HG02571 (cell line): Measurements from ENCODE around the gene TFF1.

Experiments
- ATAC-seq: cut with Tn5 transposase; IDR thresholded peaks from one replicate; pipeline ENCODE4 v1.9.1; 2021; ENCODE audit warnings: mild to moderate bottlenecking, moderate library complexity; ENCODE audit not compliant: unreplicated experiment

TFF1 gene

DNA sequence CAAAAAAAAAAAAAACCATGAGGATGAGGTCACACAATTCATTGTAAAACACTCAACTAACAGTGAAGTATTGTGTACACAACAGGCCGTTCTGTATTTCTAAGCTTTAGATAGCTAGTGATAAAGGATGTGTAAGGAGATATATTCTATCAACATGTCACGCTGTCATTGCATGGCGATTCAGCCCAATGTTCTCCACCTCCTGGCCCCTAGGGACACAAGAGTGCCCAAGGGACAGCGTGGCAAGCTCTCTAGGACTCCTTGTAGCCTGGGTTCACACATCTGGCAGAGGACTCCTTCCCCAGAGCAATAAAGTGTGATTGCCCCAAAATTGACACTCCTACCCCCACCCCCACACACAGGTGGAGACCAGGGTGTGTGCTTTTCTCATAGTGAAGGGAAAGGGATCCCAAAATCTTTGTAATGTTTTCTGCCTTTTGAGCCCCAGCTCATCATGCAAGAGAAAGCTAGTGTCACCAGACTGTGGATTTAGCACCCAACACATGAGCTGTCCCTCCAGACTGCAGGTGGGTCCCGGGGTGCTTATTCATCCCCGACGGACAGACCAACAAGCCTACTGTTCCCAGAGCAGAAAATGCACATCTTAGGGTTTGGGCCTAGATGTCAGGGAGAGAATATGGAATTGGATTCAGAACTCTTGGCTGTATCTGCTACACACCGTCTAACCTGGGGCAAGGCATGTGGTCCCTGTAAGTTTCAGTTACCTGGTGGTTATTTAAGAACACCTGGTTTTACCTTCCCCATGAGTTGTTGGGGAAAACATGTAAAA is 18.0 kb upstream of the TFF1 start:
- ATAC-seq = no peak

DNA sequence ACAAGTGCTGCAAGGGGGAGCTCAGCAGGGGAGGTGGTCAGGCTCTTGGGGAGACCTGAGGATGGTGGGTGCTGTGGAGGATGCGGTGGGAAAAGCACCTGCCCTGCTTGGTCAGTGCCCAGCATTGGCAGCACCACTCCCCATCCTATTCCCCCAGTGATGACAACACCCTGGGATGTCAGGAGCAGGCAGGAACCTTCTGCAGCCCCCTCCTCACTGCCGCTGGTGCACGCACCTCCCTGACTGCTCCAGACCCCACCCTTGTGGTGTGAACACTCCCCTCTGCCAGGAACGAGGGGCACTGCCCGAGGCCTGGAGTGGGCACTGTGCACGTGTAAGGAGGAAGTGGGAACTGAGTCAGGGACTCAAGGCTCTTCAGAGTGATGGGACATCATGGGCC is 17.0 kb upstream of the TFF1 start:
- no peak for ATAC-seq

DNA sequence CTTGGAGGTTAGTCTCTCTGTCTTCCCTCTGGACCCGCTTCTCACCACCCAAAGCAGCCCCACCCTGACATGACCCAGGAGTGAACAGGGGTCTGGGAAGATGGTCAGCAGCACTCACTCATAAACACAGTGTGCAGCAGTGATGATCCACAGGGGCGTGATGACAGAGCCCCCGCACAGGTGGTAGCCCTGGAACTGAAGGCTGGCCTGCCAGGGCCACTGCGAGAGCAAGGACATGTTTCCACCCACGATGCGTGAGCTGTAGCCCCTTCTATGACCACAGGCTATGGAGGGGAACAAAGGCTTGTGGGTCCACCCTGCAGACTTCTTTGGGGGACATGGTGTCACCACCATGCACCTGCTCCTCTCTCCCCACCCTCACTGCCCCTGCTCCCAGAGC is 16.6 kb upstream of the TFF1 start:
- no peak for ATAC-seq

DNA sequence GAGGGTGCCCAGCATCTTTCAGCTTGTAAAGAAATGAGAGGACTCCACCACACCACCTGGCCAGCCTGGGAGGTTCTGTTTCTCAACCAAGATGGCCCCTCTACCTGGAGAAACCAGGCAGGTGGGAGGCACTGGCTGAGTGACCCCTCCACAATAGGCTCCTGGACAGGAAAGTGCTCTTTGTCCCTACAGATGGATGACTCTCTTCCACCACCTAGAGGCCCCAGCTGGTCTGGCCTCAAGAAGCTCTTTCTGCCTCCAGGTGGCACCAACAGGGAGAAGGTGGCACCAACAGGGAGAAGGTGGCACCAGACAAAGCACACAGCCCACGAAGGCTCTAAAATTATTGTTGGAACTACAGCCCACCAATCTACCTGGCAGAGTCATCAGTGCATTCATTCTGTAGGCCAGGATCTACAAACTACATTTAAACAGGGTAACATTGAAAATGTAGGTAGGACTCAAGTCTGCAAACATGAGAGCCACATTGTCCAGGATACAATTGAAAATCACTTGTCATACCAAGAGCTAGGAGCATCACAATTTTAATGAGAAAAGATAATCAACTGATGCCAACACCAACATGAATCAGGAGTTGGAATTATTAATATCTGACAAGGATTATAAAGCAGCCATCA is 15.1 kb upstream of the TFF1 start:
- ATAC-seq = no peak

DNA sequence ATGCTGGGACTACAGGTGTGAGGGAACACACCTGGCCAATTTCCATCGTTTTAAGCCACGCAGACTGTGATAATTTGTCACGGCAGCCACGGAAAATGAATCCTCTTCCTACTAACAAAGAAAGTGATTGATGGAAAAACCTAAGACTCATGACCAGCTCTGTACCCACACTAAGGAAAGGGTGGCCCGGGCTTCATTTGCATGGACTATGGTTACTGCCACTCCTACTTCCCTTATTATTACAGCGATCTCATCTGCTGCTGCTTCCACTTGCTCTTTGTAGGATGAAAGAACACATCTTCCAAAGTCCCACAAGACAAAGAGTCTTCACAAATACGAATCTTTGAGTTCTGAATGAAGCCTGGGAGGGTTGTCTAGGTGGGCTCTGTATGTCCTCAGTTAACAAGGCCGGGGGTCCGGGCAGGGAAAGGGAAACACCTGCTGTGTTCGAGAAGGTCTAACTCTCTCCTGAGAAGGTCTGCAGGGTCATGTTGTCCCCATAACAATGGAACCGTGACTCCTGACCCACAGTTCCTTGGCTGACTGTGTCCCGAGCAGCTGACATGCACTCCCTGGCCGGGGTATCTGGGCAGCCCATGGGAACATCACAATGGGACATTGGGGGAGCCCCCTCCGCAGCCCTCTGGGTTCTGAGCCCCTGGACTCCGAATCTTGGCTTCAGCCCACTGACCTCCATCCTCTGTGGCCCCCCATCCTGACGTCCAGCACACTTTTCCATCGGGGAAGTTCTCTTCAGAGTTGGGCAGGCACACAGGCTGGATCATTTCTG is 13.3 kb upstream of the TFF1 start:
- no peak for ATAC-seq

DNA sequence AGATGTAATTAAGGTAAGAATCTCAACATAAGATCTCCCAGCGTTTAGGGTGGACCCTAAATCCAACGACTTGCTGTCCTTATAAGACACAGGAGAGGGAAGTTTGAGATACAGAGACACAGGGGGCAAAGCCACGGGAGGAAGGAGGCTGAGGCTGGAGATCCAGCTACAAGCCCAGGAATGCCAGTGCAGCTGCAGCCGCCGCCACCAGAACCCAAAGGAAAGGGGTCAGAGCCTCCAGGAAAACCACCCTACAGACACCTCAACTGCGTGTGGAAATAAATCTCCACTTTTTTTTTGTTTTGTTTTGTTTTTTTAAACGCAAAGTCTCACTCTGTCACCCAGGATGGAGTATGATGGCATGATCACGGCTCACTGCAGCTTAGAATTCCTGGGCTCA is 12.1 kb upstream of the TFF1 start:
- no peak for ATAC-seq

DNA sequence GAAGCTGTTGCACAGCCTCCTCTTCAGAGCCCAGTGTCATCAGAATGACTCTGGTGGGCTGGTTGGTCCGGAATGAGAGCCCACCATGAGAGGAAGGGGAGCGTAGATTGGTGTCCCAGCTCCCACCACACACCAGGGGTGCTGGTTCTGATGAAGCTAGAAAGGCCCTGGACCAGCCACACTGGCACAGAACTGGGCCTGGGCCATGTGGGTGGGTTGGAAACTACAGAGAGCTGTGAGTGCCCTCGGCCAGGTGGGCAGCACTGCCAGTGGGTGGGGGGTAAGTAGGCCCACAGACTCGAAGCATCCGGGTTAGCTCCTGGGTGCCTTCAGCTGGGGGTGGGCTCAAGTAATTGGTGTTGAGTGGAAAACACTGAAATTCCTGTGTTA is 11.6 kb upstream of the TFF1 start:
- no peak for ATAC-seq

DNA sequence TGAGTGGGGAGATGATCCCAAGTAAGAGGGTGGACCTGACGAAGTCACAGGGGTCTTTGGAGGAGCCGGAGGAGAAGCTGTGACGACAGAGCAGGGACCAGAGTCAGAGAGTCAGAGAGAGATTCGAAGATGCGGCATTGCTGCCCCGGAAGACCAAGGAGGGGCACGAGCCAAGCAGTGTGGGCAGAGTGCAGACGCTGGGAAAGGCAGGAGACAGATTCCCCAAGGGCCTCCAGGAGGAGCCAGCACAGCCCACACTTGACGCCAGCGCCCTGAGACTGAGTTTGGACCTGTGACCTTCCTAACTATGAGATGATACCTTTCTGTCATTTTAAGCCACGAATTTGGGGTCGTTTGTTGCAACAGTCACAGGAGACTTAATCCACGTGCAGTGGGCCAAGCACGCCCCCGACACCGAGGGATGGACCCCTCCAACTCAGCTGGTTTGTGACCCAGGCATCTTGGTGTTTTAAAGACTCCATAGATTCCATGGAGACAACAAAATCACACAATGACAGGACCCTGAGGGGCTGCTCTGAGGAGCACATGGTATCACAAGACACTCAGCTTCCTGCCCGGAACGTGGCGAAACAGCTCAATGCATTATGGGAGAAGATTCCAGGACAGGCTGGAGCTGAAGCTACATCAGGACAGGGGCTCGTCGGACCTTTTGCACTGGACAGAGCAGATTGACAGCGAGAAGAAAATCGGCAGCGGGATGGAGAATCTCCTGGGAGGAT is 11.0 kb upstream of the TFF1 start:
- no peak for ATAC-seq

DNA sequence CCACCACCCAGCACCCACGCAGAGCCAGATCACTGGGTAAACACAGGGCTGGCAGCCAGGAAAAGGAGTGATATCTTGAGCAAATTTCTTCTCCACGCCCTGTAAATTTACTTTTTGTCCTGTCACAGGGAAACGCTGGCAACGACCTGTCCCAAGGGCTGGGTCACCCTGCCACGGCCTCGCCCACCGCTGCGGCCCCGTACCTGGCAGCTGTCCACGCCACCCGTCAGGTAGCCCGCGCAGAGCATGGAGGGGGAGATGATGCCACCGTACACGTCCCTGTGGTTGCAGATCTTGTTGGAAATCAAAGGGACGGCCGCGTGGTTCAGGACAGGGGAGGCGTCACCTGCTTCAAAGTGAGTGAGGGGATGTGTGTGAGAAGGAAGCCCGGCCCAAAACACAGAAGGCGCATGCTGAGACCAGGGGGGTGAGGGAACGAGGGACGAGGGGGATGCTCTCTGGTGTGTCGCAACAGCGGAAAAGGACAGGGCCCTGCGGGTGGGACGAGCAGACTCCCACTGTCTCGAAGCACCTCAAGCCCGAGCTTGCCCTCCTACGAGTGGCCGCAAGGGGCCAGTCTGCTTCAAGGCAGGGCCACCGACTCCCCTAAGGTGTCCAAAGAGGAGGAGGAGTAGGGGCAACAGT is 10.1 kb upstream of the TFF1 start:
- no peak for ATAC-seq

DNA sequence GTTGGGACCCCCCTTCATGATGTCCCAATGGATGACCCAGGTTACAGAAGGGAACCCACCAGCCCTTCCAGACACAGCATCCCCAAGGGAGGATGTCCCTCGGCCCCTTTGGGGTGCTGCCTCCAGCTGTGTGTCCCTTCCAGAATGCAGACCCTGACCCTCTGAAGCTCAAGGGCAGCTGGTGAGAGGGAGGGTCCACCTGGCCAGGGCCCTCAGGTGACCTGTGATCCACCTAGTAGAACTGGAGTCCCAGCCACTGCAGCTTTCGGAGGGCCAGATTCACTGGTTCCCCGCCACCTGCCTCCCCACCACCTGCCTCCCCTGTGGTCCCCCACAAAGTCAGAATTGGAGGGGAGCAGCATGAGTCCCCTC is 9.6 kb upstream of the TFF1 start:
- ATAC-seq = no peak

DNA sequence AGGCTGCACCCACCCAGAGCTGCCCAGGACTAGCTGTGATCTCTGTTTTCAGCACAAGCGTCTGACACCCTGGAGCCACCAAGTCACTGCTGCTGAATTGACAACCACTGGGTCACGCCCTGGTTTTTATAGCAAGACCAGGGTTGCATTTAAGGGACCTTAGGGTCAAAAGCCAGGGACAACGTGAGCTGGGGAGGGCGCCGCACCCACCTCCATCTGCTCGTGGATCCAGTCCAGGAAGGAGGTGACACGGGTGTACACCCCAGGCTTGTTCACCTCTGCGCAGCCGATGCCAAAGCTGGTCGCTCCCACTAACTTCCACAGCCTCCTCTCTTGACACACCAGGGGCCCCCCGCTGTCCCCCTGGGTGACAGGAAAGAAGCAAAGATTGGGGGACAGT is 9.2 kb upstream of the TFF1 start:
- ATAC-seq = no peak

DNA sequence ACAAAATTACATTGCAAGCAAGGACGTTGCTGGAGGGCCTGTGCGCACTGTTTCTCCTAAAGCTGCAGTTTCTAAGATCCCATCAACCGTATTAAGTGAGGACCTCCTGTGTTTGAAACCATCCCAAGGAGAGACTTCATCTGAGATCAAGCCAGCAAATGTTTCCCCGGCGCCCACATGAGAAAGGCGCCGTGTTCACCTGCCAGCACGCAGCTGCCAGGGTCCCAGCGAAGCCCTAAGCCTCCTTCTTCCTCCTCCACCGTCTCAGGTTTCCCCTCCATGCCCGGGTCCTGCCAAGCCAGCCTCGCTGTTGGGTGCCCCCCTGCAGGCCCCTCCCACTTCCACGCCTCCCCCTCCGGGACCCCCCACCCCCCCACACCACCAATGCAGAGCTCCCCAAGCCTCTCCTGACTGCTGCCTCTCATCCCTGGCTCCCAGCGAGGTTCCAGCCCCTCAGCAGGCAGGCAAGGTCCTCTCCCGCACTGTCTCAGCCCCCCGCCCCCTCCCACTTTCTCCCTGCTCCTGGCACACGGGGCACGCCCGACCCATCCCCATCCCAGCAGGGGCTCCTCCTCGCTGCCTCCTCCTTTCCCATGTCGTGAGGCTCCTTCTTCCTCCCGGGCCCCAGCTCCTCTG is 8.6 kb upstream of the TFF1 start:
- no peak for ATAC-seq

DNA sequence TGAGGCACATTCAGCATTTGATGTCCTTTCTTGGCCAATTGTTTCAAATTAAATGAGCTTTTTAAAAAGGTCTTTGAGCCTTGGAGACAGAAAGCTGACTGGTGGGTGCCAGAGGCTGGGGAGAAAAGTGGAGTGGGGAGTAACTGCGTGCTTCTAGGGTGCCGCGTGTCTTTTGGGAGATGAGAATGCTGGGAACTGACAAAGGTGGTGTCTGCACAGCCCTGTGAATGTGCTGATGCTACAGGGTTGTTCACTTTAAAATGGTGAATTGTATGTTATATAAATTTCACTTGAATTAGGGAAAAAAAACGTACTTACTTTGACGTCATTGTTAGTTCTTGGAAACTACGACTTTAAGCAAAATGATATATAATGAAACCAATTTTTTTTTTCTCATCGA is 8.1 kb upstream of the TFF1 start:
- no peak for ATAC-seq

DNA sequence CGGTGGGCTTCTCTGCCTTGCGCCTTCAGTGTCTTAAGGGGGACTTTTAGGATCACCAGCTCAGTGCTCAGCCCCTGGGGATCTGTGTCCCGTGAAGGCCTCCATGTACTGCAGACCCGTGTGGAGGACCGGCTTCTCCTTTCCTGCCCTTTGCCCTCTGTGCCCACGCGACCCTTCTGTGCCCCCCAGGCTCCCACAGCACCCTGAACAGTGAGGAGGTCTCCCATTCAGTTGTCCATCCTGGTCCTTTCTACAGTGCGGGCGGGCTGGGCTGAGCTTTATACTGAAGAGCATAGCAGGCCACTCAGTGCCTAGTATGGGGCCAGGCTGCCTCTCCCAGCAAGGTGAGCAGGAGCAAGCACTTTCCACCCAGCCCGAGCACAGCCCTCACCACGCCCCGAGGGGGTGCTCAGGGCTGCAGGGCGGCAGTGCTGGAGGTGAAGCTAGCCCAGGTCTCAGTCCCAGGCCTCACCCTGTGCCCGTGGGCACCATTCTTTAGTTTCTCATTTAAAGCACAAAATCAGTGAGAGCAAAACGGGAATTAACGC is 7.6 kb upstream of the TFF1 start:
- no peak for ATAC-seq

DNA sequence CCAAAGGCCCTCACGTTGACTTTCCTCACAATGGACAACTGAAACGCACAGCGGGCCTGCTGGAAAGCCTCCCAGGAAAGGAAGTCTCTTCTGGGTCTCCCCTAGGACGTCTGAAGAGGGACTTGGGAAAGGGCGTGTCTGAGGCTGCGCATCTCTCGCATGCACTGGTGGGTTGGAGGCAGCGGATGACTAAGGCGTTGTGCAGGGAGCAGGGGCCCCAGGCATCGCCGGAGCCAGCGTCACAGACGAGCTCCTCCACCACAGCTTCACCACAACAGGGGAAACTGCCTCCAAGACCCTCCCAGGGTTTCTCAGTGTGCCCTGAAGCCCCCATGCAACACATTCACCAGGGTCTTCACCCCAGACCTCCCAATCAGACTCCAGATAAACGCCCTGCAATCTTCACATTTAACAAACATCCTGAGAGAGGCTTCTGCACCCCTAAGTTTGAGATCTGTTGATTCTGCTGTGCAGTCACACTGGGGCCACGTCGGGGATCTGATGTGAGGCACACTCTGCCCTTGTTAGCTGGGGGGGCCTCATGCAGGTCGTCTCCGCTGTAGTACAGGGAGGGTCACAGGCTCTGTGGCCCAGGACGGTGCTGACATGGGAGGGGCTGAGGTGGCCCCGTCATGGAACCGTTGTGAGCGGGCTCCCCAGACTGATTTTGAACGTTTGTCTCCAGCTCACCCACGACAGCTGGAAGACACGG is 7.0 kb upstream of the TFF1 start:
- no peak for ATAC-seq

DNA sequence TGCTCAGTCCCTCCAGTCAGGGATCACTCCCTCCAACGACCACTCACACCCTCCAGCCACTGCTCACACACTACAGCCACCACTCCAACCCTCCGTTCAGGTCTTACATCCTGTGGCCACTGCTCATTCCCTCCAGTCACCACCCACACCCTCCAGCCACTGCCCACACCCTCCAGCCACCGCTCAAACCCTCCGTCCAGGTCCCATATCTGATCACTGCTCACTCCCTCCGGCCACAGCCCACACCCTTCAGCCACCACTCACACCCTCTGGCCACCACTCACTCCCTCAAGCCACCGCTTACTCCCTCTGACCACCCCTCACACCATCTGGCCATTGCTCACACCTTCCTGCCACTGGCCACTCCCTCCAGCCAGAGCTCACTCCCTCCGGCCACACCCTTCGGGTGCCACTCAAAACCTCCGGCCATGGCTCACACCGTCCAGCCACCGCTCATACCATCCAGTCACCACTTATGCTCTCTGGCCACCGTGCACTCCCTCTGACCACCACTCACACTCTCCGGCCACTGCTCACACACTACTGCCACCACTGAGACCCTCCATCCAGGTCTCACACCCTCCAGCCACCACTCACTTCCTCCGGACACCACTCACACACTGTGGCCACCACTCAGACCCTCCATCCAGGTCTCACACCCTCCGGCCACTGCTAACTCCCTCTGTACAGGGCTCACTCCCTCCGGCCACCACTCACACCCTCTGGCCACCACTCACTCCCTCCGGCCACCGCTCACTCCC is 4.7 kb upstream of the TFF1 start:
- no peak for ATAC-seq

DNA sequence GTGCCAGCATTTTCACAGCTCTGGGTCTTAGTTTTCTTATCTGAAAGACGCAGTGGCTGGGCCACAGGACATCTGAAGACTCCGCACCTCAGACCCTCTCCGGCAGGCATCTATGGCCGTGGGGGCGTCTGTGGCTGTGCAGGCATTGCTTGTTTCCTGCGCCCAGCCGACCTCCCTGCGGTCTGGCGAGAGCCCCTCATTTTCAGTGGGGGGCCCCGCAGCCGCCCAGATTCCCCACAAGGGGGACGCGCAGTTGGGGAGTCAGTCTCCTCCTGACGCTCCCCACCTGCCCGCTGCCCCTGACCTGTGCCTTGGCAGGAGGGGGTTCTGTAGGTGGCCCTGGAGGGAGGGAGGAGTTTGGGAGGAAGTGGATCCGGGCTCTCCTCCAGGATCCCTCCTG is 3.5 kb upstream of the TFF1 start:
- ATAC-seq = no peak

DNA sequence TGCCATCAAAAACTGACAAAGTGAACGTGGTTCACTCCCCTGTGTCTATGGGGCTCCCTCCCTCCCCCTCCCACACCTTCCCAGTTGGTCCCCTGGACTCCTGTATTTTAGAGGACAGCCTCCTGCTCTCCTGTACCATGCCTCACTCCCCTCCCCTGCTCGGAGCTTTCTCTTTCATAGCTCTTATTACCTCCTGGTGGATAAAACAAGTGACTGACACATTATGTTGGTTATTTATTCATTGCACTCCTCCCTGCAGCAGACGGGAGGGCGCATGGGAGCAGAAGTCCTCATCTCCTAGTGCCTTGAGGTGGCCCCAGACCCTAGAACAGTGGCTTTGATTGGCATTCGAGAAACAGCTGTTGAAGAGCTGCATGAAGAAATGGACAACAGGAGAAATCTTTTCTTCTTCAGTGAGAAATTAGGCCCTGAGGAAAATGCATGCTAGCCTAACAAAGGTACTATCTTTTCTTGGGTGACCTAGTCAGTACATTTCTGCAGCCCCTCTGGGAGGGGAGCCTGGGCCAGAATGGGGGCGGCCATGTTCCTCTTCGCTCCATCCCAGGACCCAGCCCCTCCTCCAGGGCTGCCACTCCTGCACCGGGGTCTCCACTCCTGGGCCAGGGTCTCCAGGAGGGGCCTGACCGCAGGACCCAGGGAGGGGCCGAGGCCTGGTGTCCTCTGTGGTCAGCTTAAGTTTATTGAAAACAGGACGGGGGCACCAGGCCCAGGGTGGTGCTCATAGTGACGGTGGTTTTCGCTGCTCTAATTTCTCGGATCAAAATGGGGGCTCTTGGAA is 1.2 kb upstream of the TFF1 start:
- ATAC-seq = no peak
